HG02852 (cell line): Measurements from ENCODE around the gene MDH2.
"Not testable (repeated sequence)": the region's sequence is repeated elsewhere in the genome, so short reads cannot be mapped to it uniquely, and the experiment has no call there.

Experiments used
- ATAC-seq: cut with Tn5 transposase; IDR thresholded peaks from one replicate; pipeline ENCODE4 v1.9.1; 2021; ENCODE audit warnings: mild to moderate bottlenecking, moderate library complexity; ENCODE audit not compliant: unreplicated experiment

Gene MDH2, protein sequence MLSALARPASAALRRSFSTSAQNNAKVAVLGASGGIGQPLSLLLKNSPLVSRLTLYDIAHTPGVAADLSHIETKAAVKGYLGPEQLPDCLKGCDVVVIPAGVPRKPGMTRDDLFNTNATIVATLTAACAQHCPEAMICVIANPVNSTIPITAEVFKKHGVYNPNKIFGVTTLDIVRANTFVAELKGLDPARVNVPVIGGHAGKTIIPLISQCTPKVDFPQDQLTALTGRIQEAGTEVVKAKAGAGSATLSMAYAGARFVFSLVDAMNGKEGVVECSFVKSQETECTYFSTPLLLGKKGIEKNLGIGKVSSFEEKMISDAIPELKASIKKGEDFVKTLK

DNA sequence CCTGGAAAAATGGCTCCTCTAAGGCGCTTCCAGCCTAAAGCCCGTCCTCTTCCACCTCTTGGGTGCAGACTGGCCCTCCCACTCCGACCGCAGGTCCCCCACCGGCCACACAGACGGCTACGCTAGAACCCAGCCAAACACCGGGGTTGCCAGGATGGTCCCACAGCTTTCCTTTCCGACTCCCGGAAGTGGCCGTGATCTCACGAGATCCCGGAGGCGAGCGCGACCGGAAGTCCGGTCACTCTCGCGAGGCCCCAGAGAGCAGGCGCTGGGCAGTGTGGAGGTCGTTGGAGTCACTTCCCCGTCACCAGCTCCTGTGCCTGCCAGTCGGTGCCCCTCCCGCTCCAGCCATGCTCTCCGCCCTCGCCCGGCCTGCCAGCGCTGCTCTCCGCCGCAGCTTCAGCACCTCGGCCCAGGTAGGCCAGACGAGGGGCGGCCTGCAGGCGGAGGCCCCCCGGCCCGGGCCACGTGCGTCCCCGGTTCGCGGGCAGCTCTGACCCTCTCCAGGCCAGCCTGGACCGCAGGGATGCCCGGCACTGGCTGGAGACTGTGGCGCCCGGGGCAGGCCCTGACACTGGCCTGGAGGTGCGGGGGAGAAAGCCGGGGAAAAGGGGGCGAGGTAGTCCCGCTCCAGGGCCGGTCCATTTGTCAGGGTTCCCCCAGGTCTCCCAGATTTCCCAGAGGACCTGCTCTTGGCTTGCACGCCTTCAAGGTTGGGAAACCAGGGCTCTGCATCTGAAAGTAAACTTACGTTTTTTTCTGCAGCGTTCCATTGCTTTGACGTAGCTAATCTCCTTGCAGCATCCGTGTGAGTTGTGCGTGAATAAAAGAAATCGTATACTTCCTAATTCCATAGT is at the start of gene MDH2, which contains the start of gene STYXL1:
MDH2 (plus strand) TSS at position 296 of the 857 bp plus-strand sequence; CDS start at position 351, 55 bp downstream.
STYXL1 (minus strand) TSS at position 190 of the 857 bp plus-strand sequence. CDS start 17,477 bp downstream, outside the sequence.
- ATAC-seq = peak; percentile 94

- no peak for ATAC-seq
Measured at GRCh38 chr7:76000566-76000965, 47.3 kb upstream of the MDH2 start.

GRCh38 chr7:76002139-76002538 is 45.8 kb upstream of the MDH2 start:
- ATAC-seq = no peak

GRCh38 chr7:76002822-76003221 is 45.1 kb upstream of the MDH2 start:
- ATAC-seq = no peak

DNA sequence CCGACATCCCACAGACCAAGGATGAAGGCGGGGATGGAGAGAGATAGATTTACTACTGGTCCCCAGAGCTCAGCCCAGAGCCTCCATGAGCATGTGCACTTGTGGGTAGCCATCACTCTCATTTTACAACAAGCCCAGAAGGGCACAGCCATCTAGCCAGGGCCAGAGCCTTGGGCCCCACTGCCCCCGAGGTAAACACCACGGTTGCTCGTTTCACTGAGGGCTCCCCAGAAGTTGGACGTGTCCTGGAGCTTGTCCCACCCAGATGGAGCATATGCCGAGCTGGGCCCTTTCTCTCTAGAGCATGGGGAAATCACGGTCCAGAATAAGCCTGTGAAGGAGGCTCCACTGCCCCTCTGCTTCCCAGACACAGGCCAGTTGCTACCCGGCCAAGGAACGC is 44.6 kb upstream of the MDH2 start:
- ATAC-seq = no peak

- not testable (repeated sequence) for ATAC-seq
Measured at GRCh38 chr7:76005004-76005403, 42.9 kb upstream of the MDH2 start.

DNA sequence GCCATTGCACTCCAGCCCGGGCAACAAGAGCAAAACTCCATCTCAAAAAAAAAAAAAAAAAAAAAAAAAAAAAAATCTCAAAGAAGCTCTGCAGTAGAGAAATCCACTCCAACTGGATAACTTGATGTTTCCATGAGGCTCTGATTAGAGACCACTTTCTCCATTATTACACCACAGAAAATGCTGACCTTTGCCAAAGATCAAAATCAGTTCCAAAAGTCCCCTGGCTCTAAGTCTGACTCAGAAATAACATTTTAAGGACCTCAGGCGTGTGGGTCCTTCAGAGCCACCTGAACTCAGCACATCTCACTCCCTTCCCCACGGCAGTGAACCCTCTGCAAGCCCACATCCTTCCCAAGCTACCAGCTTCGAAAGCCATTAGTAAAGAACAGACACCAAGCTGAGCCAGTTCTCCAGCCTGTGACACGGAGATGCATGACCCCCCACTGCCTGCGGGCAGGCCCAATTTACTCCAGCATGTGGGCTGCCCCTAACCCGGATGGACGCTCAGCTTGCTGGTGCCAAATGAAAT is 39.7 kb upstream of the MDH2 start:
- ATAC-seq = no peak

DNA sequence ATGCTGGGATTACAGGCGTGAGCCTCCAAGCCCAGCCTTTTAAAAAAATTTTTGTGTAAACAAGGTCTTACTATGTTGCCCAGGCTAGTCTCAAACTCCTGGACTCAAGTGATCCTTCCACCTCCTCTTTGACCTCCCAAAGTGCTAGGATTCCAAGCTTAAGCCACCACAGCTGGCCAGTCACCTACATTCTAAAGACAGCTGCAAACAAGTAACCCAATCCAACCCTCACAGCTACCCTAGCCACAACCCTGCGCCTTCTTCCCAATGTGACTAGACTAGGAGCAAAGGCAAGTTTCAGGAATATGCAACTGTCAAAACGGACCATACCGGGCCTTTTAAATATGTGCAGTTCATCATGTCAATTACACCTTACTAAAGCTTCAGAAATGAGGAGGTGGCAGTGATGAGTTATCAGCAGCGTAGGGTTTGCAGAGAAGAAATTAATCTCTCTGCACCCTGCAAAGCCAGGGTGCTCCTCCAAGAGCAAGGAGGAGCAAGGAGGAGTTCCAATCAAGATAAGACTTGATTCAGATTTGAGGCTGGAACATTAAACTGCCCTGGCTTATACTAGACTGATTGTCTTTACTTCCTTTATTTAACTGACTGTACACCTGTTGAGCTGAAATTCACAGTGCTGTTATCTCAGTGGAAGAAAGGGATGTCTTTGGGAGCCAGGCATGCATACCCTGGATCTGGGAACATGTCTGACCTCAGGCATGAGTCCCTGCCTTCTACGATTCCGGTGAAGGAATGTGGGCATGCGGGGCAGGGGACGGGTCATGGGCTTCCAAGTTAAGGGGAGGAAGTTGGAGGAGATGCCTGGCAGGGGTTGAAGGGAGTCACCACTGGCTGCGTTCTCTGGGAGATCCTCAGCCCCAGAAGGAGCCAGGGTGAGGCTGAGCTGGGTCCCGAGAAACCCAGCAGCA is 38.0 kb upstream of the MDH2 start:
- ATAC-seq = no peak

GRCh38 chr7:76011442-76011861 is 36.5 kb upstream of the MDH2 start:
- ATAC-seq = no peak

GRCh38 chr7:76016191-76016947 is 31.5 kb upstream of the MDH2 start:
- ATAC-seq = no peak

- not testable (repeated sequence) for ATAC-seq
Measured at GRCh38 chr7:76018520-76018919, 29.4 kb upstream of the MDH2 start.

DNA sequence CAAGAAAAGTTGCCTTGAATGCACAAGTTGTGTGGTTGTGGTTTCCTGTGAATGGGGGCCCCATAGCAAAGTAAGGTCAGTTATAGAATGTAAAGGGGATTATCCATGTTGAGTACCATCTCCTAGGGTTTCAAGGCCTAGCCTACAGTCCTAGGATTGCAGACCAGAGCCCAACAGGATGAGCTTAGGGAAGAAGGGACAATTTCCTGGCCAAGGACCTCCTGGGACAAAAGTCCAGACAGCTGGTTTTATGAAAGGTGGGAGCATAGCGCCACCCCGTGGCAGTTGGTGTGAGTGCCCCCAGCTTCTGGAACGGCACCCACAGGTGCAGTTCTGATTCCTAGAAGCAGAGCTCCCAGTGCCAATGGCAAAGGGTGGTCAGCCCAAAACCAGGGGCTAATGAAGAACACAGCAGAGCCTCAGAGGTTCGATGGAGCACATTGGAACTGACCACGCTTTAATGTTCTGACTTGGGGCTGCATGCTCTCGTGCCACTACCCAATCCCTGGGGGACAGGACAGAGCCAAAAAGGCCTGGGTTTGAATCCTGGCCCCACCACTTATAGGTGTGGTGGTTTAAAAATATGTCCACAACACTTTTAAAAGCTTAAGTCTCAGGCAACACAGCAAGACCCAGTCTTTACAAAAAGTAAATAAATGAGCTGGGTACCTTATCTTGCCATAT is 27.7 kb upstream of the MDH2 start:
- ATAC-seq = no peak

DNA sequence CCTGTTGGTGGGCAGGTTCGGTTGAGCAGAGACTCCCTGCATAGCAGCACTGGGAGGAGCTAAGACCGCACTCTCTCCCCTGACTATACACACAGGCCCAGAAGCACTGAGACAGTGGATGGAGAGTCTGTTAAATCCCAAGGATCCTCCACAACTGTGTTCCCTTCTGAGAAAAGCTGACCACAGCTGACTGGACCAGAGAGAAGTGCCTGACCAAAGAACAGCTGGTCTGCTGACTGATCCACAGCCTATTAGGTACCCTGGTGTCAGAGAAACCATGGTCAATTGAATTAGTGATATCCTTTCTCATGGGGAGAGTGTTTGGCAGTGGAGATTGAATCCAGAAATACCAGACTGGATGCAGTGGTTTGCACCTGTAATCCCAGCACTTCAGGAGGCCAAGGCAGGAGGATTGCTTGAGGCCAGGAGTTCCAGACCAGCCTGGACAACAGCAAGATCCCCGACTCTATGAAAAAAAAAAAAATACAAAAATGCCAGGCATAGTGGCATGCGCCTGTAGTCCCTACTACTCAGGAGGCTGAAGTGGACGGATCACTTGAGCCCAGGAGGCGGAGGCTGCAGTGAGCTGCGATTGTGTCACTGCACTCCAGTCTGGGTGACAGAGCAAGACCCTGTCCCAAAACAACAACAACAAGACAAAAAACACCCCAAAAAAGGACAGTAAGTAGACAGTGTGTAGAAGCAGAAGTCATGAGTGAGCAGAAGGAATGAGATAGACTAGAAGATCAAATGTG is 25.7 kb upstream of the MDH2 start:
- ATAC-seq = no peak

DNA sequence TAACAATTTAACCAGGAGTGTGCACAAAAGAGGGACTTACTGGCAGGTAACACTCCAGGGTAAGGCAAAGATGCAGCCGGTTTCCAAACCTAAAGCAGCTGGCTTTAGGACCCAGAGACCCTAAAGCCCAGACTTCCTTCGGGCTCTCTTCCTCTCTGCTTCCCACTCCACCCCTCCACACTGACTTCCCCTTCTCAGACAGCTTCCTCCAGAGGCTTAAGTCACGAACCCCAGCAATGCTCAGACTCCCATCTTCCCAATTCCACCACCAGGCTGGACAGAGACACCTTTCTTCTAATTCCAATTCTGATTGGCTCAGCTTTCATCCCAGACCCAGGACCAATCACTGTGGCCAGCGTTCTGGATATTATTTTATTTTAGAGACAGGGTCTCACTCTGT is 24.9 kb upstream of the MDH2 start:
- no peak for ATAC-seq

GRCh38 chr7:76029682-76030081 is 18.2 kb upstream of the MDH2 start:
- ATAC-seq = not testable (repeated sequence)

DNA sequence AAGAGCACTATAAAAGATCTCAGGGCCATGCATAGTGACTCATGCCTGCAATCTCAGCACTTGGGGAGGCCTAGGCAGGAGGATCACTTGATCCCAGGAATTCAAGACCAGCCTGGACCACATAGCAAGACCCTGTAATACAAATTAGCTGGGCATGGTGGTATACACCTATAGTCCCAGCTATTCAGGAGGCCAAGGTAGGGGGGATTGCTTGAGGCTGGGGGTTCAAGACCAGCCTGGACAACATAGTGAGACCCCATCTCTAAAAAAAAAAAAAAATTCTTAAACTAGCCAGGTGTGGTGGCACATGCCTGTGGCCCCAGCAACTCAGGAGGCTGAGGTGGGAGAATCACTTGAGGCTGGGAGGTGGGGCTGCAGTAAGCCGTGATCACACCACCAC is 15.9 kb upstream of the MDH2 start:
- ATAC-seq = no peak

GRCh38 chr7:76037310-76037709 is 10.6 kb upstream of the MDH2 start:
- ATAC-seq = no peak

- no peak for ATAC-seq
Measured at GRCh38 chr7:76040126-76040525, 7.8 kb upstream of the MDH2 start.
